ENCODE results near the gene SLC49A4. TPM values are rescaled to one million over a fixed set of nuclear protein-coding genes. Genes with fewer than 3 reads are reported as not detected.

Gene SLC49A4
- total RNA-seq, 4 donors from 2014 or later: 14.2 to 27.3 (median 20.9) TPM

GRCh38 chr3:122862381-122862780, 67.5 kb downstream of the SLC49A4 start:
- DNase-seq (ENCODE audit: low spot score in 2 of 2): no peak
- no peaks in the 10 kb centered on the region for H3K9me3 ChIP-seq
- no peaks in the 10 kb centered on the region for H3K27me3 ChIP-seq
- TF ChIP-seq POLR2A (IDR thresholded peaks at IDR 0.05) (no peak), EP300 (IDR thresholded peaks at IDR 0.05) (no peak), CTCF (IDR thresholded peaks at IDR 0.05) (no peak)
- H3K4me1 ChIP-seq: no peaks in the 10 kb centered on the region
- no peak overlapping the region for H3K4me3 ChIP-seq
- no peak overlapping the region for H3K27ac ChIP-seq
- peaks cover 0 to 26% (median 0%) of the 10 kb centered on the region in 3 donors for H3K36me3 ChIP-seq

- no peaks in the 10 kb centered on the region for H3K27me3 ChIP-seq
- H3K4me1 ChIP-seq: no peaks in the 10 kb centered on the region
- peaks cover 0 to 22% (median 0%) of the 10 kb centered on the region in 3 donors for H3K36me3 ChIP-seq
- no peak overlapping the region for H3K4me3 ChIP-seq
- no peak for DNase-seq (ENCODE audit: low spot score in 2 of 2)
- TF ChIP-seq CTCF (IDR thresholded peaks at IDR 0.05) (no peak), EP300 (IDR thresholded peaks at IDR 0.05) (no peak), POLR2A (IDR thresholded peaks at IDR 0.05) (no peak)
- H3K9me3 ChIP-seq: no peaks in the 10 kb centered on the region
- H3K27ac ChIP-seq: no peak overlapping the region
Measured at GRCh38 chr3:122864498-122864897, 69.6 kb downstream of the SLC49A4 start.

GRCh38 chr3:122868322-122868721, 73.5 kb downstream of the SLC49A4 start:
- Histone ChIP-seq H3K27me3 (no peaks in the 10 kb centered on the region), H3K4me1 (no peaks in the 10 kb centered on the region), H3K27ac (no peak overlapping the region), H3K4me3 (no peak overlapping the region), H3K36me3 (peaks cover 0 to 17% (median 0%) of the 10 kb centered on the region in 3 donors), H3K9me3 (no peaks in the 10 kb centered on the region)
- TF ChIP-seq EP300 (IDR thresholded peaks at IDR 0.05) (no peak), CTCF (IDR thresholded peaks at IDR 0.05) (no peak), POLR2A (IDR thresholded peaks at IDR 0.05) (no peak)
- DNase-seq (ENCODE audit: low spot score in 2 of 2): no peak

GRCh38 chr3:122873741-122874515, 79.1 kb downstream of the SLC49A4 start:
- Histone ChIP-seq H3K36me3 (peaks cover 0 to 26% (median 0%) of the 10 kb centered on the region in 3 donors), H3K4me3 (no peak overlapping the region), H3K27ac (no peak overlapping the region), H3K9me3 (no peaks in the 10 kb centered on the region), H3K4me1 (no peaks in the 10 kb centered on the region), H3K27me3 (no peaks in the 10 kb centered on the region)
- no peak for DNase-seq (ENCODE audit: low spot score in 2 of 2)
- 92% methylated on average over 9 of the region's 9 CpGs for WGBS, 2 donors
- no peak for TF ChIP-seq CTCF (IDR thresholded peaks at IDR 0.05)
- no peak for TF ChIP-seq EP300 (IDR thresholded peaks at IDR 0.05)
- no peak for TF ChIP-seq POLR2A (IDR thresholded peaks at IDR 0.05)

- peaks cover 0 to 37% (median 0%) of the 10 kb centered on the region in 3 donors for H3K36me3 ChIP-seq
- H3K9me3 ChIP-seq: no peaks in the 10 kb centered on the region
- no peak for TF ChIP-seq EP300 (IDR thresholded peaks at IDR 0.05)
- no peak for TF ChIP-seq POLR2A (IDR thresholded peaks at IDR 0.05)
- no peak for TF ChIP-seq CTCF (IDR thresholded peaks at IDR 0.05)
- H3K4me3 ChIP-seq: no peak overlapping the region
- no peaks in the 10 kb centered on the region for H3K27me3 ChIP-seq
- no peak overlapping the region for H3K27ac ChIP-seq
- no peaks in the 10 kb centered on the region for H3K4me1 ChIP-seq
- DNase-seq (ENCODE audit: low spot score in 2 of 2): no peak
Measured at GRCh38 chr3:122875547-122876127, 80.8 kb downstream of the SLC49A4 start.

Data from tibial nerve (tissue), 4 donors.